Trophoblast cell (in vitro differentiated cells and primary cell): ENCODE data around the gene DNTTIP2.
A peak's percentile ranks its signal among the peaks of the same experiment; 100 is the strongest.

Experiments used
- DNase-seq, 2 donors: peaks; one replicate each; pipeline ENCODE4 v3.0.0-alpha.2; 2016
- H2AFZ ChIP-seq: 2 replicates; pipeline ENCODE4 v1.6.1; 2013; ENCODE audit warnings: low read length, moderate library complexity, mild to moderate bottlenecking; ENCODE audit not compliant: insufficient read depth, poor library complexity
- H2AK5ac ChIP-seq: 2 replicates; pipeline ENCODE4 v1.6.1; 2013; ENCODE audit warnings: mild to moderate bottlenecking, low read length
- H2BK120ac ChIP-seq: 2 replicates; pipeline ENCODE4 v1.6.1; 2013; ENCODE audit warnings: low read length, mild to moderate bottlenecking, moderate library complexity; ENCODE audit not compliant: insufficient read depth, poor library complexity
- H2BK12ac ChIP-seq: 2 replicates; pipeline ENCODE4 v1.6.1; 2013; ENCODE audit warnings: mild to moderate bottlenecking, low read length, moderate library complexity
- H2BK5ac ChIP-seq: 2 replicates; pipeline ENCODE4 v1.6.1; 2013; ENCODE audit warnings: low read length, low read depth, moderate library complexity, mild to moderate bottlenecking; ENCODE audit not compliant: poor library complexity
- H3K14ac ChIP-seq: 2 replicates; pipeline ENCODE4 v1.6.1; 2013; ENCODE audit warnings: mild to moderate bottlenecking, low read length
- H3K18ac ChIP-seq: 2 replicates; pipeline ENCODE4 v1.6.1; 2013; ENCODE audit warnings: mild to moderate bottlenecking, low read length
- H3K23ac ChIP-seq: 2 replicates; pipeline ENCODE4 v1.6.1; 2013; ENCODE audit warnings: low read length
- H3K27ac ChIP-seq: 2 replicates; pipeline ENCODE4 v1.5.1; 2013; ENCODE audit warnings: low read depth, mild to moderate bottlenecking, inconsistent platforms, low read length, moderate library complexity
- H3K27me3 ChIP-seq: 2 replicates; pipeline ENCODE4 v1.6.1; 2013; ENCODE audit warnings: inconsistent platforms, mild to moderate bottlenecking, low read length, moderate library complexity; ENCODE audit not compliant: insufficient read depth
- H3K36me3 ChIP-seq, 2 experiments: 1 replicate in 1 of 2; 2 replicates in 1 of 2; pipeline ENCODE4 v1.6.1; 2013; ENCODE audit warnings: low read length in 2 of 2, mild to moderate bottlenecking in 2 of 2, moderate library complexity in 1 of 2; ENCODE audit not compliant: insufficient read depth in 2 of 2, control insufficient read depth in 1 of 2
- H3K4ac ChIP-seq: 2 replicates; pipeline ENCODE4 v1.6.1; 2013; ENCODE audit warnings: low read depth, mild to moderate bottlenecking, low read length, moderate library complexity
- H3K4me1 ChIP-seq, 2 experiments: 1 replicate in 1 of 2; 2 replicates in 1 of 2; pipeline ENCODE4 v1.6.1; 2013; ENCODE audit warnings: low read length in 2 of 2, mild to moderate bottlenecking in 2 of 2, moderate library complexity in 1 of 2; ENCODE audit not compliant: insufficient read depth in 2 of 2, control insufficient read depth in 1 of 2
- H3K4me2 ChIP-seq: 2 replicates; pipeline ENCODE4 v1.6.1; 2013; ENCODE audit warnings: inconsistent platforms, mild to moderate bottlenecking, low read length, moderate library complexity
- H3K4me3 ChIP-seq: 2 replicates; pipeline ENCODE4 v1.5.1; 2013; ENCODE audit warnings: mild to moderate bottlenecking, low read depth, low read length, inconsistent platforms
- H3K79me1 ChIP-seq: one replicate; pipeline ENCODE4 v1.6.1; 2013; ENCODE audit warnings: low read length
- H3K79me2 ChIP-seq: 2 replicates; pipeline ENCODE4 v1.6.1; 2013; ENCODE audit warnings: low read length, mild to moderate bottlenecking; ENCODE audit not compliant: control insufficient read depth, insufficient read depth, poor library complexity
- H3K9ac ChIP-seq: 2 replicates; pipeline ENCODE4 v1.6.1; 2013; ENCODE audit warnings: mild to moderate bottlenecking, low read length
- H3K9me3 ChIP-seq: 2 replicates; pipeline ENCODE4 v1.6.1; 2013; ENCODE audit warnings: low read depth, mild to moderate bottlenecking, control low read depth, inconsistent platforms, low read length; ENCODE audit not compliant: insufficient read depth
- H4K12ac ChIP-seq: 2 replicates; pipeline ENCODE4 v1.6.1; 2013; ENCODE audit warnings: low read depth, mild to moderate bottlenecking, low read length, moderate library complexity
- H4K8ac ChIP-seq: 2 replicates; pipeline ENCODE4 v1.6.1; 2013; ENCODE audit warnings: low read depth, mild to moderate bottlenecking, low read length, moderate library complexity
- H4K91ac ChIP-seq: one replicate; pipeline ENCODE4 v1.6.1; 2013; ENCODE audit warnings: low read depth, mild to moderate bottlenecking, low read length, moderate library complexity
- WGBS: extraction: QIAGEN DNeasy Blood & Tissue Kit; methylation state at CpG from one replicate; pipeline ENCODE4 v1.1.7; 2013; ENCODE audit warnings: missing lambda C conversion rate; ENCODE audit not compliant: insufficient read length, insufficient coverage; ENCODE audit errors: extremely low coverage; 5-methylcytosine and 5-hydroxymethylcytosine counted together

The DNTTIP2 gene

GRCh38 chr1:93904228-93904627 is 25.2 kb upstream of the DNTTIP2 start:
- no CpG with 5 or more reads among the region's 2 CpGs for WGBS
- Histone ChIP-seq H3K4ac (no peak overlapping the region), H2BK12ac (no peak overlapping the region)

GRCh38 chr1:93900723-93901504 is 21.9 kb upstream of the DNTTIP2 start:
- H3K4ac ChIP-seq, result no peak overlapping the region
- peaks cover 3% of the 10 kb centered on the region for H3K79me2 ChIP-seq
- no peaks in the 10 kb centered on the region for H3K79me1 ChIP-seq
- H2AK5ac ChIP-seq, result no peak overlapping the region
- H3K9ac ChIP-seq, result no peak overlapping the region
- H2AFZ ChIP-seq, result no peak overlapping the region
- no peak overlapping the region for H3K27ac ChIP-seq
- no peak overlapping the region for H2BK5ac ChIP-seq
- no peak overlapping the region for H3K14ac ChIP-seq
- H3K4me1 ChIP-seq, result no peaks in the 10 kb centered on the region
- H3K36me3 ChIP-seq, result peaks cover 3 to 9% of the 10 kb centered on the region in 2 experiments
- H3K4me2 ChIP-seq, result no peak overlapping the region
- no peaks in the 10 kb centered on the region for H3K9me3 ChIP-seq
- no peak for DNase-seq
- no peak overlapping the region for H3K23ac ChIP-seq
- H3K27me3 ChIP-seq, result no peaks in the 10 kb centered on the region
- no peak overlapping the region for H3K4me3 ChIP-seq
- no peak overlapping the region for H4K12ac ChIP-seq
- H4K91ac ChIP-seq, result no peak overlapping the region
- no CpG with 5 or more reads among the region's 3 CpGs for WGBS
- no peak overlapping the region for H2BK120ac ChIP-seq
- no peak overlapping the region for H2BK12ac ChIP-seq
- H3K18ac ChIP-seq, result no peak overlapping the region
- H4K8ac ChIP-seq, result no peak overlapping the region

More at GRCh38 chr1:93904228-93904627, 25.2 kb upstream of the DNTTIP2 start:
- Histone ChIP-seq H4K91ac (no peak overlapping the region), H3K23ac (no peak overlapping the region), H3K79me2 (peaks cover 11% of the 10 kb centered on the region), H3K4me2 (no peak overlapping the region), H3K27me3 (no peaks in the 10 kb centered on the region), H4K8ac (no peak overlapping the region), H2AK5ac (no peak overlapping the region), H3K14ac (no peak overlapping the region), H2BK120ac (no peak overlapping the region), H3K18ac (no peak overlapping the region), H3K79me1 (peaks cover 7% of the 10 kb centered on the region), H3K27ac (no peak overlapping the region), H2AFZ (no peak overlapping the region), H3K4me1 (peaks cover 0 to 2% of the 10 kb centered on the region in 2 experiments), H3K36me3 (no peaks in the 10 kb centered on the region), H2BK5ac (no peak overlapping the region), H3K4me3 (no peak overlapping the region), H4K12ac (no peak overlapping the region), H3K9me3 (no peaks in the 10 kb centered on the region), H3K9ac (no peak overlapping the region)
- DNase-seq, result no peak

GRCh38 chr1:93899543-93900207 is 20.7 kb upstream of the DNTTIP2 start:
- no peaks in the 10 kb centered on the region for H3K9me3 ChIP-seq
- H3K79me1 ChIP-seq, result no peaks in the 10 kb centered on the region
- H2BK120ac ChIP-seq, result no peak overlapping the region
- H2AK5ac ChIP-seq, result no peak overlapping the region
- no peak overlapping the region for H2BK12ac ChIP-seq
- H3K9ac ChIP-seq, result no peak overlapping the region
- no peak for DNase-seq
- H4K8ac ChIP-seq, result no peak overlapping the region
- no peaks in the 10 kb centered on the region for H3K79me2 ChIP-seq
- no peak overlapping the region for H3K23ac ChIP-seq
- peaks cover 3 to 9% of the 10 kb centered on the region in 2 experiments for H3K36me3 ChIP-seq
- no peak overlapping the region for H3K4me2 ChIP-seq
- H3K27me3 ChIP-seq, result no peaks in the 10 kb centered on the region
- WGBS, result no CpG with 5 or more reads among the region's 3 CpGs
- H3K4me3 ChIP-seq, result no peak overlapping the region
- no peak overlapping the region for H3K18ac ChIP-seq
- no peak overlapping the region for H2AFZ ChIP-seq
- no peak overlapping the region for H3K4ac ChIP-seq
- no peaks in the 10 kb centered on the region for H3K4me1 ChIP-seq
- no peak overlapping the region for H3K27ac ChIP-seq
- no peak overlapping the region for H4K12ac ChIP-seq
- H2BK5ac ChIP-seq, result no peak overlapping the region
- no peak overlapping the region for H3K14ac ChIP-seq
- no peak overlapping the region for H4K91ac ChIP-seq

- Histone ChIP-seq H4K91ac (no peak overlapping the region), H2BK120ac (no peak overlapping the region), H2AFZ (no peak overlapping the region), H4K8ac (no peak overlapping the region), H3K79me1 (no peaks in the 10 kb centered on the region), H3K27me3 (no peaks in the 10 kb centered on the region), H4K12ac (no peak overlapping the region), H3K27ac (no peak overlapping the region), H3K9me3 (no peaks in the 10 kb centered on the region), H3K4me1 (no peaks in the 10 kb centered on the region), H3K4ac (no peak overlapping the region), H3K79me2 (no peaks in the 10 kb centered on the region), H3K36me3 (peaks cover 2 to 5% of the 10 kb centered on the region in 2 experiments), H2AK5ac (no peak overlapping the region), H3K23ac (no peak overlapping the region), H3K18ac (no peak overlapping the region), H2BK5ac (no peak overlapping the region), H3K14ac (no peak overlapping the region), H3K9ac (no peak overlapping the region), H3K4me3 (no peak overlapping the region), H3K4me2 (no peak overlapping the region), H2BK12ac (no peak overlapping the region)
- DNase-seq, result peak in 1 of 2 donors; percentile 58
- WGBS, result no CpG with 5 or more reads among the region's 6 CpGs
Observed at GRCh38 chr1:93888900-93889299, 9.9 kb upstream of the DNTTIP2 start.
